ENCODE data around the gene SPSB2. TPM values are rescaled to one million over a fixed set of nuclear protein-coding genes. Genes with fewer than 3 reads are reported as not detected.
"Not testable (repeated sequence)": the region's sequence is repeated elsewhere in the genome, so short reads cannot be mapped to it uniquely, and the experiment has no call there.

The SPSB2 gene
- total RNA-seq, 1 donor = 11.9 TPM

DNA sequence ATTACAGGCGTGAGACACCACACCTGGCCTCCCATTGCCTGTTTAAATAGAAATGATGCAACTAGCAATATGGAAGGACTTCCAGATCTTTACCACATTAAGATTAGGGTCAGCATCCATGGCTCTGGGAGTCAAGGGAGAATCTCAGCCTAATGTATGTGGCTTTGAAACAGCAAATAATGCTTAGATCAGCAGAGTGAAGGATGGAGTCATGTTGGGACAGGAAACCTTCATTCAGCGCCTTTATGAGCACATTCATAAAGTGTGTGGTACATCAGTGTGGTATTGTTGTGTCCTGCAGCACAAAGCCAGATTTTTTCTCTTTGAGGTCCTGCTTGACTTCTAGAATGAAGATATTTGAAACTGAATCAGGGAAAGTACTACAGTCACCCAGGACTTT lies 15.3 kb upstream of the SPSB2 start:
- Histone ChIP-seq H3K4me2 (ENCODE audit: insufficient read depth, low read length) (no peak overlapping the region), H3K9me3 (ENCODE audit: low read depth, low read length) (no peaks in the 10 kb centered on the region), H3K4me3 (ENCODE audit: insufficient read depth, low read length) (no peak overlapping the region), H3K79me2 (ENCODE audit: insufficient read depth, low read length) (no peaks in the 10 kb centered on the region), H2AFZ (ENCODE audit: low read length) (no peak overlapping the region), H3K4me1 (ENCODE audit: insufficient read depth, low read length) (peaks cover 9% of the 10 kb centered on the region), H4K20me1 (ENCODE audit: insufficient read depth, low read length) (no peaks in the 10 kb centered on the region), H3K36me3 (ENCODE audit: insufficient read depth, low read length) (peaks cover 11% of the 10 kb centered on the region), H3K27ac (ENCODE audit: low read depth, low read length) (no peak overlapping the region), H3K27me3 (ENCODE audit: insufficient read depth, low read length) (no peaks in the 10 kb centered on the region)
- no peak for DNase-seq (ENCODE audit: insufficient read length, low spot score, missing footprints)
- no peak for TF ChIP-seq CTCF (IDR thresholded peaks at IDR 0.05; ENCODE audit: extremely low read depth, low read depth, low read length)

DNA sequence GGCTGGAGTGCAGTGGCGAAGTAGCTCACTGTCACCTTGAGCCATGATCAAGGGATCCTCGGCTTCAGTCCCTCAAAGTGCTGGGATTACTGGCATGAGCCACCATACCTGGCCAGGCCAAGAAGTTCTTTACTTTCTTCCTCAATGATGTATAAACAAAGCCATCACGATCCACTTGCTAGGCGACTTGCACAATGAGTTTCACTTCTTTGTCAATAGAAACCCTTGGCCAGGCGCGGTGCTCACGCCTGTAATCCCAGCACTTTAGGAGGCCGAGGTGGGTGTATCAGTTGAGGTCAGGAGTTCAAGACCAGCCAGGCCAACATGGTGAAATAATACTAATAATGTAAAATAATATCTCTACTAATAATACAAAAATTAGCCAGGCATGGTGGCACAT lies 14.4 kb upstream of the SPSB2 start:
- H3K27ac ChIP-seq (ENCODE audit: low read depth, low read length) = no peak overlapping the region
- no peak for TF ChIP-seq CTCF (IDR thresholded peaks at IDR 0.05; ENCODE audit: extremely low read depth, low read depth, low read length)
- no peaks in the 10 kb centered on the region for H4K20me1 ChIP-seq (ENCODE audit: insufficient read depth, low read length)
- H3K4me3 ChIP-seq (ENCODE audit: insufficient read depth, low read length) = no peak overlapping the region
- H3K79me2 ChIP-seq (ENCODE audit: insufficient read depth, low read length) = no peaks in the 10 kb centered on the region
- no peak overlapping the region for H3K4me2 ChIP-seq (ENCODE audit: insufficient read depth, low read length)
- DNase-seq (ENCODE audit: insufficient read length, low spot score, missing footprints) = no peak
- peaks cover 9% of the 10 kb centered on the region for H3K4me1 ChIP-seq (ENCODE audit: insufficient read depth, low read length)
- H3K36me3 ChIP-seq (ENCODE audit: insufficient read depth, low read length) = peaks cover 11% of the 10 kb centered on the region
- H3K9me3 ChIP-seq (ENCODE audit: low read depth, low read length) = no peaks in the 10 kb centered on the region
- H3K27me3 ChIP-seq (ENCODE audit: insufficient read depth, low read length) = no peaks in the 10 kb centered on the region
- no peak overlapping the region for H2AFZ ChIP-seq (ENCODE audit: low read length)

DNA sequence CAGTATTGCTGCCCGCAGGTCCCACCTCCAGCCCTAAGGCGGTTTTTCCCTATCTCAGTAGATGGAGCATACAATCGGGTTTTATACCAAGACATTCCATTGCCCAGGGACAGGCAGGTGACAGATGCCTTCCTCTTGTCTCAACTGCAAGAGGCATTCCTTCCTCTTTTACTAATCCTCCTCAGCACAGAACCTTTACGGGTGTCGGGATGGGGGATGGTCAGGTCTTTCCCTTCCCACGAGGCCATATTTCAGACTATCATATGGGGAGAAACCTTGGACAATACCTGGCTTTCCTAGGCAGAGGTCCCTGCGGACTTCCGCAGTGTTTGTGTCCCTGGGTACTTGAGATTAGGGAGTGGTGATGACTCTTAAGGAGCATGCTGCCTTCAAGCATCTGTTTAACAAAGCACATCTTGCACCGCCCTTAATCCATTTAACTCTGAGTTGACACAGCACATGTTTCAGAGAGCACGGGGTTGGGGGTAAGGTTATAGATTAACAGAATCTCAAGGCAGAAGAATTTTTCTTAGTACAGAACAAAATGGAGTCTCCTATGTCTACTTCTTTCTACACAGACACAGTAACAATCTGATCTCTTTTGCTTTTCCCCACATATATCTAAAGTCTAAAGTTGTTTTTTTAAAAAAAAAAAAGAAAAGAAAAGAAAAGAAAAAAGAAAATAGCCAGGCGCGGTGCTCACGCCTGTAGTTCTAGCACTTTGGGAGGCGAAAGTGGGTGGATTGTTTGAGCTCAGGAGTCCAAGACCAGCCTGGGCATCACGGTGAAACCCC lies 13.3 kb upstream of the SPSB2 start:
- DNase-seq (ENCODE audit: insufficient read length, low spot score, missing footprints); H3K27me3 ChIP-seq (ENCODE audit: insufficient read depth, low read length); H3K27ac ChIP-seq (ENCODE audit: low read depth, low read length); H3K9me3 ChIP-seq (ENCODE audit: low read depth, low read length); H3K4me3 ChIP-seq (ENCODE audit: insufficient read depth, low read length); H3K4me2 ChIP-seq (ENCODE audit: insufficient read depth, low read length); H4K20me1 ChIP-seq (ENCODE audit: insufficient read depth, low read length); H3K4me1 ChIP-seq (ENCODE audit: insufficient read depth, low read length); H2AFZ ChIP-seq (ENCODE audit: low read length); H3K79me2 ChIP-seq (ENCODE audit: insufficient read depth, low read length): not testable (repeated sequence)
- H3K36me3 ChIP-seq (ENCODE audit: insufficient read depth, low read length) = peaks cover 11% of the 10 kb centered on the region

GRCh38 chr12:6884539-6884938 lies 11.4 kb upstream of the SPSB2 start:
- no peak overlapping the region for H2AFZ ChIP-seq (ENCODE audit: low read length)

More at GRCh38 chr12:6884539-6884938, 11.4 kb upstream of the SPSB2 start:
- H3K9me3 ChIP-seq (ENCODE audit: low read depth, low read length) = no peaks in the 10 kb centered on the region
- no peaks in the 10 kb centered on the region for H4K20me1 ChIP-seq (ENCODE audit: insufficient read depth, low read length)
- H3K4me3 ChIP-seq (ENCODE audit: insufficient read depth, low read length) = no peak overlapping the region
- H3K4me1 ChIP-seq (ENCODE audit: insufficient read depth, low read length) = no peaks in the 10 kb centered on the region
- no peaks in the 10 kb centered on the region for H3K79me2 ChIP-seq (ENCODE audit: insufficient read depth, low read length)
- no peak overlapping the region for H3K27ac ChIP-seq (ENCODE audit: low read depth, low read length)
- H3K36me3 ChIP-seq (ENCODE audit: insufficient read depth, low read length) = peaks cover 11% of the 10 kb centered on the region
- no peak overlapping the region for H3K4me2 ChIP-seq (ENCODE audit: insufficient read depth, low read length)
- no peak for TF ChIP-seq CTCF (IDR thresholded peaks at IDR 0.05; ENCODE audit: extremely low read depth, low read depth, low read length)
- no peaks in the 10 kb centered on the region for H3K27me3 ChIP-seq (ENCODE audit: insufficient read depth, low read length)
- no peak for DNase-seq (ENCODE audit: insufficient read length, low spot score, missing footprints)

All from osteoblast (primary cell).